Measurements from ENCODE around the gene LGR6. TPM values are rescaled to one million over a fixed set of nuclear protein-coding genes. Genes with fewer than 3 reads are reported as not detected.
"Not testable (repeated sequence)": the region's sequence is repeated elsewhere in the genome, so short reads cannot be mapped to it uniquely, and the experiment has no call there.

LGR6 gene
- total and polyA plus RNA-seq, 3 donors from 2014 or later: 8.1 to 18.4 (median 8.3) TPM

- WGBS, 2 donors: 72 to 81% methylated on average over 2 to 8 of the region's 8 CpGs
- no peaks in the 10 kb centered on the region for H3K27me3 ChIP-seq
- H3K4me1 ChIP-seq: peaks cover 1% of the 10 kb centered on the region
- TF ChIP-seq POLR2A (IDR thresholded peaks at IDR 0.05): no peak
- TF ChIP-seq CTCF (IDR thresholded peaks at IDR 0.05): no peak
- H3K36me3 ChIP-seq (ENCODE audit: low read depth, missing control alignments): no peaks in the 10 kb centered on the region
- H3K27ac ChIP-seq: no peak overlapping the region
- H3K4me3 ChIP-seq: no peak overlapping the region
- no peaks in the 10 kb centered on the region for H3K9me3 ChIP-seq
- no peak for DNase-seq
- intact Hi-C loops (cut with DNase I; ENCODE audit: low total_unique reads): loop anchor here (5.0 kb wide), 1 partner anchor 129 kb away; no protein-coding TSS in a partner anchor
These were observed 5.7 kb upstream of the LGR6 start for GRCh38 chr1:202187697-202188407.

GRCh38 chr1:202189001-202189790 is 4.4 kb upstream of the LGR6 start:
- Histone ChIP-seq H3K9me3 (no peaks in the 10 kb centered on the region), H3K27ac (no peak overlapping the region), H3K4me1 (peaks cover 7% of the 10 kb centered on the region), H3K36me3 (ENCODE audit: low read depth, missing control alignments) (no peaks in the 10 kb centered on the region), H3K4me3 (no peak overlapping the region), H3K27me3 (no peaks in the 10 kb centered on the region)
- intact Hi-C loops (cut with DNase I; ENCODE audit: low total_unique reads): loop anchor here (5.0 kb wide), 1 partner anchor 128 kb away; no protein-coding TSS in a partner anchor
- 71 to 99% methylated on average over 8 to 20 of the region's 20 CpGs for WGBS, 2 donors
- peak; percentile 86 for DNase-seq
- TF ChIP-seq POLR2A (IDR thresholded peaks at IDR 0.05) (no peak), CTCF (IDR thresholded peaks at IDR 0.05) (peak; percentile 64 to 95 (median 72))

- H3K27me3 ChIP-seq: no peaks in the 10 kb centered on the region
- intact Hi-C loops (cut with DNase I; ENCODE audit: low total_unique reads): loop anchor here (5.0 kb wide), 1 partner anchor 127 kb away; no protein-coding TSS in a partner anchor
- H3K36me3 ChIP-seq (ENCODE audit: low read depth, missing control alignments): no peaks in the 10 kb centered on the region
- TF ChIP-seq CTCF (IDR thresholded peaks at IDR 0.05) (no peak), POLR2A (IDR thresholded peaks at IDR 0.05) (no peak)
- peak; percentile 53 for DNase-seq
- WGBS, 2 donors: 80 to 86% methylated on average over 7 of the region's 7 CpGs
- H3K4me3 ChIP-seq: no peak overlapping the region
- peaks cover 7% of the 10 kb centered on the region for H3K4me1 ChIP-seq
- no peak overlapping the region for H3K27ac ChIP-seq
- H3K9me3 ChIP-seq: no peaks in the 10 kb centered on the region
These were observed 3.5 kb upstream of the LGR6 start for GRCh38 chr1:202189918-202190715.

GRCh38 chr1:202191391-202191790 is 2.2 kb upstream of the LGR6 start:
- H3K27me3 ChIP-seq; H3K36me3 ChIP-seq (ENCODE audit: low read depth, missing control alignments); H3K4me3 ChIP-seq; H3K27ac ChIP-seq; DNase-seq; intact Hi-C loops (cut with DNase I; ENCODE audit: low total_unique reads); H3K9me3 ChIP-seq; H3K4me1 ChIP-seq: not testable (repeated sequence)
- WGBS, 2 donors: 94% methylated on average over 11 of the region's 33 CpGs; no CpG with 5 or more reads in 1 of the 2 donors

All from testis (tissue), 3 donors.